Measurements from ENCODE around the gene BLOC1S5. TPM values are rescaled to one million over a fixed set of nuclear protein-coding genes. Genes with fewer than 3 reads are reported as not detected.

Gene BLOC1S5
- total and polyA plus RNA-seq, 3 donors from 2014 or later: 8.4 to 12.1 (median 10.9) TPM

DNA sequence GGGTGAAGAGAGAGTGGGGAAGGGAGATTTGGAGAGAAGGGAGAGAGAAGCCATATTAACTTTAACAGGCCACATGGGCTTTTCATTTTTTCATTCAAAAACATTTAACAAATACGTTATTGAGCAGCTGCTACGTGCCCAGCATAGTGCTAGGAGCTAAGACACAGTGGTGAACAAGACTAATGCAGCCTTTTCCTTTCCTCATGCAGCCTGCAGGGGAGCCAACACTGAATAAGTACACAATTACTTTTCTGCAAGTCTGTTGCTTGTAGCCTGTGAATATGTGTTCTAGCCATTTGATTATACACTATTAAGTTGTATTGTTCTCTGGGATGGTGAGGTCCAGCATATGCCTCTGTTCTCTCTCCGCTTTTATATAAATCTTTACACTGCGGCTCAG, 1.9 kb upstream of the BLOC1S5 start:
- 90 to 94% methylated on average over 4 of the region's 4 CpGs for WGBS, 2 donors
- TF ChIP-seq, protein P1, sequence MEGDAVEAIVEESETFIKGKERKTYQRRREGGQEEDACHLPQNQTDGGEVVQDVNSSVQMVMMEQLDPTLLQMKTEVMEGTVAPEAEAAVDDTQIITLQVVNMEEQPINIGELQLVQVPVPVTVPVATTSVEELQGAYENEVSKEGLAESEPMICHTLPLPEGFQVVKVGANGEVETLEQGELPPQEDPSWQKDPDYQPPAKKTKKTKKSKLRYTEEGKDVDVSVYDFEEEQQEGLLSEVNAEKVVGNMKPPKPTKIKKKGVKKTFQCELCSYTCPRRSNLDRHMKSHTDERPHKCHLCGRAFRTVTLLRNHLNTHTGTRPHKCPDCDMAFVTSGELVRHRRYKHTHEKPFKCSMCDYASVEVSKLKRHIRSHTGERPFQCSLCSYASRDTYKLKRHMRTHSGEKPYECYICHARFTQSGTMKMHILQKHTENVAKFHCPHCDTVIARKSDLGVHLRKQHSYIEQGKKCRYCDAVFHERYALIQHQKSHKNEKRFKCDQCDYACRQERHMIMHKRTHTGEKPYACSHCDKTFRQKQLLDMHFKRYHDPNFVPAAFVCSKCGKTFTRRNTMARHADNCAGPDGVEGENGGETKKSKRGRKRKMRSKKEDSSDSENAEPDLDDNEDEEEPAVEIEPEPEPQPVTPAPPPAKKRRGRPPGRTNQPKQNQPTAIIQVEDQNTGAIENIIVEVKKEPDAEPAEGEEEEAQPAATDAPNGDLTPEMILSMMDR (IDR thresholded peaks at IDR 0.05): no peak
- no peak for TF ChIP-seq POLR2A (IDR thresholded peaks at IDR 0.05)
- H3K36me3 ChIP-seq (ENCODE audit: low read depth, missing control alignments): no peaks in the 10 kb centered on the region

DNA sequence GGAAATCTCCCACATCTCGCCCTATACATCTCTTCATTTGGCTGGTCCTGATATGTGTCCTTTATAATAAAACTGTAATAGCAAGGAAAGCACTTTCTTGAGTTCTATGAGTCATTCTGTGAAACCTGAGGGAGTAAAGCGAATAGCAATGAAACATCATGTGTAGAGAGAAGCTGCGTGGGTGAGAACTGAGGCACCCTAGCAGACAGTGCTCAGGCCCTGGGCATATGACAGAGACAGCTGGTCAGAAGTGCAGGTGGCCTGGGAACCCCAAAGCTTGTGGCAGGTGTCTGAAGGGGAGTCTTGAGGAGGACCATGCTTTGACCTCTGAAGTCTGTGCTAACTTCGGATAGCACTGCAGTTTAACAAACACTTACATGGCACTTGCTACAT, 1.3 kb upstream of the BLOC1S5 start:
- Histone ChIP-seq H3K4me1 (no peaks in the 10 kb centered on the region), H3K27ac (no peak overlapping the region), H3K27me3 (no peaks in the 10 kb centered on the region), H3K36me3 (ENCODE audit: low read depth, missing control alignments) (no peaks in the 10 kb centered on the region), H3K4me3 (no peak overlapping the region), H3K9me3 (no peaks in the 10 kb centered on the region)
- WGBS, 2 donors: 81 to 92% methylated on average over 4 of the region's 4 CpGs
- TF ChIP-seq, protein P1 (IDR thresholded peaks at IDR 0.05): no peak
- no peak for TF ChIP-seq POLR2A (IDR thresholded peaks at IDR 0.05)
- intact Hi-C loops (cut with DNase I; ENCODE audit: low total_unique reads): no loop called here
- DNase-seq: no peak

More for the DNA sequence above, 1.9 kb upstream of the BLOC1S5 start:
- intact Hi-C loops (cut with DNase I; ENCODE audit: low total_unique reads): no loop called here
- no peak overlapping the region for H3K27ac ChIP-seq
- no peaks in the 10 kb centered on the region for H3K9me3 ChIP-seq
- no peaks in the 10 kb centered on the region for H3K27me3 ChIP-seq
- no peak overlapping the region for H3K4me3 ChIP-seq
- H3K4me1 ChIP-seq: no peaks in the 10 kb centered on the region
- no peak for DNase-seq

DNA sequence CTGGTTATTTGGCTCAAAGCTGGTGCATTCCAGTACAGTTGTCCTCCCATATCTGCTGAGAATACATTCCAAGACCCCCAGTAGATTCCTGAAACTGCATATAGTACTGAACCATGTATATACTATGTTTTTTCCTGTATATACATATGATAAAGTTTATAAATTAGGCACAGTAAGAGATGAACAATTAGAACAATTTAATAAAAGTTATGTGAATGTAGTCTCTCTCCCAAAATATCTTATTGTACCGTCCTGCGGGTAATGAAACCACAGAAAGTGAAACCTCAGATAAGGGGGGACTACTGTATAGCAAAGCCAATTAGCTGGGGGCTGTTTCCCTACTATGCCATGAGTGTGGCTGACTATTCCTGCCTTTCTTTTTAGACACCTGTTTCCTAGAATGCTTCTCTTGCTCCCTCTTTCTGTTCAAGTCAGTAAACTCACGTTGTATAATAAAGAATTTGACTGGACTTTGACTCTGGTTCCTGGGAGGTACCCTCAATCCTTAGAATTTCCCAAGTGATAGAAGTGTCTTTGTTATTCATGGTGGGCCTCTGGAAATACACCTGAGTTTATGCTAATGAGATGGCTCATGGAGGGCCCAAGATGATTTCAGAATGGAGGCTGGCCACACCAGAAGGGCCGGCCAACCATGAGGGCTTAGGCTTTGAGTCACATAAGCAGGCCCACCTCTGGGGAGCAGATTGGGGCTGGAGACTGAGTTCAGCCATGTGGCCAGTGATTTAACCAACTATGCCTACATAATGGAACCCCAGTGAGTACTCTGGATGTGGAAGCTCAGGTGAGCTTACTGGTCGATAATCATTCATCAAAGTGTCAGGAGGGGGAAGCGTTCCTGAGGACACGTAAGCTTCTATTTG, 689 bp upstream of the BLOC1S5 start:
- H3K27ac ChIP-seq: peak overlapping the region; percentile 45 to 89
- no peaks in the 10 kb centered on the region for H3K4me1 ChIP-seq
- H3K9me3 ChIP-seq: no peaks in the 10 kb centered on the region
- peak overlapping the region; percentile 90 to 92 for H3K4me3 ChIP-seq
- 61 to 64% methylated on average over 6 to 7 of the region's 7 CpGs for WGBS, 2 donors
- intact Hi-C loops (cut with DNase I; ENCODE audit: low total_unique reads): loop anchor here (5.0 kb wide), 1 partner anchor 343 kb away; no protein-coding TSS in a partner anchor
- no peaks in the 10 kb centered on the region for H3K27me3 ChIP-seq
- no peaks in the 10 kb centered on the region for H3K36me3 ChIP-seq (ENCODE audit: low read depth, missing control alignments)
- TF ChIP-seq POLR2A (IDR thresholded peaks at IDR 0.05): no peak
- TF ChIP-seq, protein P1 (IDR thresholded peaks at IDR 0.05): no peak
- DNase-seq: no peak

DNA sequence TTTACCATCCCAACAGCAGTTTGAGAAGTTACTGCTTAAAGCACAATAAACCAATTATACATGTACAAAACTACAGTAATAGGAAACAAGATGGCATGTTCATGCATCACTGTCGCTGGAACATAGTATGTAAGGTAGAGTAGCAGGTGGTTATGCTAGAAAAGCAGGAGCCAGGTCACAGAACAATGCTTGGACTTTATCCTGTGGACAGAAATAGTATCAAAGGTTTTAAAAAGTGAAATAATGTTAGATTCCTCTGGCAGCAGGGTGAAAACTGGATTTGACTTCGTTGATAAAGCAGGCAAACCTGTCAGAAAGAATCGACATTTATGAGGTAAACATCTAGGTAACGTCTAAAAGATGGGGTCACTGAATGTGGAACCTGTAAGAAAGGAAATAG, 2.5 kb downstream of the BLOC1S5 start:
- Histone ChIP-seq H3K4me3 (no peak overlapping the region), H3K27me3 (no peaks in the 10 kb centered on the region), H3K27ac (no peak overlapping the region), H3K9me3 (no peaks in the 10 kb centered on the region), H3K4me1 (no peaks in the 10 kb centered on the region), H3K36me3 (ENCODE audit: low read depth, missing control alignments) (no peaks in the 10 kb centered on the region)
- intact Hi-C loops (cut with DNase I; ENCODE audit: low total_unique reads): loop anchor here (5.0 kb wide), 1 partner anchor 339 kb away; no protein-coding TSS in a partner anchor
- TF ChIP-seq, protein P1 (IDR thresholded peaks at IDR 0.05): no peak
- no peak for TF ChIP-seq POLR2A (IDR thresholded peaks at IDR 0.05)
- DNase-seq: no peak
- 91% methylated on average over 4 of the region's 4 CpGs for WGBS, 2 donors

Data from testis (tissue), 3 donors.